Smooth muscle cell (in vitro differentiated cells): ENCODE data around the gene FBXW12. TPM values are rescaled to one million over a fixed set of nuclear protein-coding genes. Genes with fewer than 3 reads are reported as not detected.

ENCODE experiments used
- DNase-seq: peaks from one replicate; lab custom pipeline; 2025; ENCODE audit not compliant: unreplicated experiment; lab: John Stamatoyannopoulos, UW
- H2AFZ ChIP-seq: fragments of 200-600 bp; sonication (generic); 2 replicates; pipeline ENCODE4 v1.6.0; 2016; ENCODE audit warnings: antibody characterized with exemption, low read depth, mild to moderate bottlenecking
- H3F3A ChIP-seq: fragments of 200-600 bp; sonication (generic); 2 replicates; pipeline ENCODE4 v1.6.0; 2017; ENCODE audit warnings: antibody characterized with exemption, low read depth
- H3K27ac ChIP-seq: fragments of 200-600 bp; sonication (generic); 2 replicates; pipeline ENCODE4 v1.5.1; 2016; ENCODE audit warnings: low read depth, mild to moderate bottlenecking
- H3K27me3 ChIP-seq: fragments of 200-600 bp; sonication (generic); 2 replicates; pipeline ENCODE4 v1.6.1; 2016; ENCODE audit warnings: low read depth, mild to moderate bottlenecking
- H3K36me3 ChIP-seq: fragments of 200-600 bp; sonication (generic); 2 replicates; pipeline ENCODE4 v1.5.1; 2016; ENCODE audit warnings: low read depth
- H3K4me1 ChIP-seq: fragments of 200-600 bp; sonication (generic); 2 replicates; pipeline ENCODE4 v1.5.1; 2016; ENCODE audit warnings: low read depth
- H3K4me2 ChIP-seq: fragments of 200-600 bp; sonication (generic); 2 replicates; pipeline ENCODE4 v1.6.0; 2016; ENCODE audit warnings: mild to moderate bottlenecking
- H3K4me3 ChIP-seq: fragments of 200-600 bp; sonication (generic); 2 replicates; pipeline ENCODE4 v1.5.1; 2016; ENCODE audit warnings: mild to moderate bottlenecking
- H3K79me2 ChIP-seq: fragments of 200-600 bp; sonication (generic); 2 replicates; pipeline ENCODE4 v1.6.0; 2016; ENCODE audit warnings: low read depth, mild to moderate bottlenecking
- H3K9ac ChIP-seq: fragments of 200-600 bp; sonication (generic); 2 replicates; pipeline ENCODE4 v1.6.0; 2016; ENCODE audit warnings: low read depth
- H3K9me3 ChIP-seq: fragments of 200-600 bp; sonication (generic); replicated peaks from 2 replicates; pipeline ENCODE4 v1.5.1; 2016; ENCODE audit warnings: low read depth
- H4K20me1 ChIP-seq: fragments of 200-600 bp; sonication (generic); 2 replicates; pipeline ENCODE4 v1.6.0; 2016; ENCODE audit warnings: low read depth
- CTCF ChIP-seq: fragments of 200-600 bp; sonication (generic); IDR thresholded peaks from 2 replicates; pipeline ENCODE4 v1.5.1; 2017; ENCODE audit warnings: borderline replicate concordance, mild to moderate bottlenecking, antibody characterized with exemption; ENCODE audit not compliant: insufficient read depth, poor library complexity, severe bottlenecking
- WGBS: methylation state at CpG from one replicate; pipeline ENCODE4 v1.1.7; 2016; ENCODE audit warnings: low lambda C conversion rate; 5-methylcytosine and 5-hydroxymethylcytosine counted together
- polyA plus RNA-seq: library from polyadenylated mRNA; unstranded; fragments of >200 nt; fragmentation: Nextera tagmentation; extraction: Ambion mirVana; gene quantifications from 2 replicates; pipeline ENCODE4 v1.2.1, GENCODE V29; 2016
- total RNA-seq: library from RNA; depleted of rRNA; stranded (reverse); fragments of >200 nt; gene quantifications from 2 replicates; pipeline ENCODE4 v1.2.3, GENCODE V29; 2014

Gene FBXW12
- total and polyA plus RNA-seq, 2 experiments from 2014 or later, result 0.07 TPM; not detected in 1

- DNase-seq, result no peak
- no peaks in the 10 kb centered on the region for H3K79me2 ChIP-seq
- H3K9ac ChIP-seq, result no peak overlapping the region
- H2AFZ ChIP-seq, result no peak overlapping the region
- no peaks in the 10 kb centered on the region for H3K9me3 ChIP-seq
- H3K4me1 ChIP-seq, result no peaks in the 10 kb centered on the region
- peaks cover 17% of the 10 kb centered on the region for H4K20me1 ChIP-seq
- WGBS, result 95% methylated on average over 14 of the region's 14 CpGs
- H3K27ac ChIP-seq, result no peak overlapping the region
- H3F3A ChIP-seq, result no peaks in the 10 kb centered on the region
- no peaks in the 10 kb centered on the region for H3K36me3 ChIP-seq
- H3K4me2 ChIP-seq, result no peak overlapping the region
- no peaks in the 10 kb centered on the region for H3K27me3 ChIP-seq
- no peak for TF ChIP-seq CTCF
- no peak overlapping the region for H3K4me3 ChIP-seq
These were observed 44.1 kb downstream of the FBXW12 start for GRCh38 chr3:48416091-48416505.

GRCh38 chr3:48416546-48416945 lies 44.5 kb downstream of the FBXW12 start:
- Histone ChIP-seq H3K9me3 (no peaks in the 10 kb centered on the region), H3K79me2 (no peaks in the 10 kb centered on the region)
- WGBS, result 99% methylated on average over 4 of the region's 4 CpGs

GRCh38 chr3:48417529-48418108 lies 45.6 kb downstream of the FBXW12 start:
- no peak for DNase-seq
- Histone ChIP-seq H3F3A (no peaks in the 10 kb centered on the region), H3K9me3 (no peaks in the 10 kb centered on the region), H3K9ac (no peak overlapping the region), H3K4me2 (no peak overlapping the region), H4K20me1 (peaks cover 32% of the 10 kb centered on the region), H3K79me2 (no peaks in the 10 kb centered on the region), H3K27me3 (no peaks in the 10 kb centered on the region), H2AFZ (no peak overlapping the region), H3K36me3 (no peaks in the 10 kb centered on the region), H3K4me3 (no peak overlapping the region), H3K27ac (no peak overlapping the region), H3K4me1 (no peaks in the 10 kb centered on the region)
- WGBS, result 98% methylated on average over 14 of the region's 14 CpGs
- TF ChIP-seq CTCF, result no peak

More at GRCh38 chr3:48416546-48416945, 44.5 kb downstream of the FBXW12 start:
- no peaks in the 10 kb centered on the region for H3F3A ChIP-seq
- DNase-seq, result no peak
- no peak overlapping the region for H3K9ac ChIP-seq
- TF ChIP-seq CTCF, result no peak
- no peak overlapping the region for H2AFZ ChIP-seq
- no peak overlapping the region for H3K4me3 ChIP-seq
- H4K20me1 ChIP-seq, result peaks cover 21% of the 10 kb centered on the region
- no peaks in the 10 kb centered on the region for H3K4me1 ChIP-seq
- no peaks in the 10 kb centered on the region for H3K36me3 ChIP-seq
- H3K27ac ChIP-seq, result no peak overlapping the region
- no peak overlapping the region for H3K4me2 ChIP-seq
- H3K27me3 ChIP-seq, result no peaks in the 10 kb centered on the region

GRCh38 chr3:48418140-48418539 lies 46.1 kb downstream of the FBXW12 start:
- no peaks in the 10 kb centered on the region for H3K79me2 ChIP-seq
- no peaks in the 10 kb centered on the region for H3K36me3 ChIP-seq
- no peaks in the 10 kb centered on the region for H3K9me3 ChIP-seq
- no peaks in the 10 kb centered on the region for H3K4me1 ChIP-seq
- no peak overlapping the region for H3K4me2 ChIP-seq
- no peak overlapping the region for H2AFZ ChIP-seq
- H4K20me1 ChIP-seq, result peaks cover 37% of the 10 kb centered on the region
- no peak overlapping the region for H3K9ac ChIP-seq
- TF ChIP-seq CTCF, result no peak
- whole genome bisulfite sequencing, result 95% methylated on average over 17 of the region's 17 CpGs
- H3K27ac ChIP-seq, result no peak overlapping the region
- no peak overlapping the region for H3K4me3 ChIP-seq
- DNase-seq, result no peak
- no peaks in the 10 kb centered on the region for H3F3A ChIP-seq
- no peaks in the 10 kb centered on the region for H3K27me3 ChIP-seq
